PFSK-1 (cell line): ENCODE results near the gene GFOD2.

Experiments
- FOXP2 ChIP-seq: optimal IDR thresholded peaks from 2 replicates; pipeline ENCODE3; 2011; ENCODE audit warnings: borderline replicate concordance, control low read depth, inconsistent platforms; ENCODE audit not compliant: insufficient read depth; ENCODE audit errors: extremely low read length, extremely low read depth
- POLR2AphosphoS5 ChIP-seq: IDR thresholded peaks from 2 replicates; pipeline ENCODE4 v1.6.1; 2012; ENCODE audit warnings: low read depth, mild to moderate bottlenecking, control low read depth, low read length, moderate library complexity
- SIN3A ChIP-seq: IDR thresholded peaks from 2 replicates; pipeline ENCODE4 v1.6.1; 2012; ENCODE audit warnings: mild to moderate bottlenecking, low read length, moderate library complexity, borderline replicate concordance; ENCODE audit not compliant: insufficient read depth
- TAF1 ChIP-seq: IDR thresholded peaks from 2 replicates; pipeline ENCODE4 v1.6.1; 2012; ENCODE audit warnings: low read length, control low read depth, borderline replicate concordance; ENCODE audit not compliant: insufficient read depth
- TF ChIP-seq, protein P1 (sequence below), 2 experiments: IDR thresholded peaks; 2 replicates each; pipeline versions ENCODE4 v1.6.1 to v1.8.0; 2011 to 2012; ENCODE audit warnings: low read depth in 2 of 2, low read length in 2 of 2, control low read depth in 1 of 2, inconsistent platforms in 1 of 2, mild to moderate bottlenecking in 1 of 2, moderate library complexity in 1 of 2; ENCODE audit not compliant: insufficient read depth in 1 of 2

GFOD2 gene

DNA sequence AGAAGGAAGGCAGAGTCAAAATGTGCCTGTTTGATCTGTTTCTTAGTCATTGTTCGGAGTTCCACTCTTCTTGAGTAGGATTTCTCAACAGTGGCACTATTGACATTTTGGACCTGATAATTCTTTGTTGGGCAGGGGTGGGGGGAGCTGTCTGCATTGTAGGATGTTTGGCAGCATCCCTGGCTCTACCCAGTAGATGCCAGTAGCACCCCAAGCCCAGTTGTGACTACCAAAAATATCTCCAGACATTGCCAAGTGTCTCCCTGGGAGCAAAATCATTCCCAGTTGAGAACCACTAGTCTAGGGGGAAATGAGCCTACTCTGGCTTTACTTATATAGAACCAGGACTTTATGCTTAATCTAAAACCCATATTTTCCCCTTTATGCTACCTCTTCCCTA, 1.1 kb upstream of the GFOD2 start:
- no peak for TF ChIP-seq TAF1
- TF ChIP-seq, protein P1, sequence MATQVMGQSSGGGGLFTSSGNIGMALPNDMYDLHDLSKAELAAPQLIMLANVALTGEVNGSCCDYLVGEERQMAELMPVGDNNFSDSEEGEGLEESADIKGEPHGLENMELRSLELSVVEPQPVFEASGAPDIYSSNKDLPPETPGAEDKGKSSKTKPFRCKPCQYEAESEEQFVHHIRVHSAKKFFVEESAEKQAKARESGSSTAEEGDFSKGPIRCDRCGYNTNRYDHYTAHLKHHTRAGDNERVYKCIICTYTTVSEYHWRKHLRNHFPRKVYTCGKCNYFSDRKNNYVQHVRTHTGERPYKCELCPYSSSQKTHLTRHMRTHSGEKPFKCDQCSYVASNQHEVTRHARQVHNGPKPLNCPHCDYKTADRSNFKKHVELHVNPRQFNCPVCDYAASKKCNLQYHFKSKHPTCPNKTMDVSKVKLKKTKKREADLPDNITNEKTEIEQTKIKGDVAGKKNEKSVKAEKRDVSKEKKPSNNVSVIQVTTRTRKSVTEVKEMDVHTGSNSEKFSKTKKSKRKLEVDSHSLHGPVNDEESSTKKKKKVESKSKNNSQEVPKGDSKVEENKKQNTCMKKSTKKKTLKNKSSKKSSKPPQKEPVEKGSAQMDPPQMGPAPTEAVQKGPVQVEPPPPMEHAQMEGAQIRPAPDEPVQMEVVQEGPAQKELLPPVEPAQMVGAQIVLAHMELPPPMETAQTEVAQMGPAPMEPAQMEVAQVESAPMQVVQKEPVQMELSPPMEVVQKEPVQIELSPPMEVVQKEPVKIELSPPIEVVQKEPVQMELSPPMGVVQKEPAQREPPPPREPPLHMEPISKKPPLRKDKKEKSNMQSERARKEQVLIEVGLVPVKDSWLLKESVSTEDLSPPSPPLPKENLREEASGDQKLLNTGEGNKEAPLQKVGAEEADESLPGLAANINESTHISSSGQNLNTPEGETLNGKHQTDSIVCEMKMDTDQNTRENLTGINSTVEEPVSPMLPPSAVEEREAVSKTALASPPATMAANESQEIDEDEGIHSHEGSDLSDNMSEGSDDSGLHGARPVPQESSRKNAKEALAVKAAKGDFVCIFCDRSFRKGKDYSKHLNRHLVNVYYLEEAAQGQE (IDR thresholded peaks at IDR 0.05; ENCODE audit: insufficient read depth in 1 of 2, low read depth in 2 of 2, low read length in 2 of 2) = no peak
- no peak for TF ChIP-seq FOXP2
- no peak for TF ChIP-seq SIN3A
- no peak for TF ChIP-seq POLR2AphosphoS5

DNA sequence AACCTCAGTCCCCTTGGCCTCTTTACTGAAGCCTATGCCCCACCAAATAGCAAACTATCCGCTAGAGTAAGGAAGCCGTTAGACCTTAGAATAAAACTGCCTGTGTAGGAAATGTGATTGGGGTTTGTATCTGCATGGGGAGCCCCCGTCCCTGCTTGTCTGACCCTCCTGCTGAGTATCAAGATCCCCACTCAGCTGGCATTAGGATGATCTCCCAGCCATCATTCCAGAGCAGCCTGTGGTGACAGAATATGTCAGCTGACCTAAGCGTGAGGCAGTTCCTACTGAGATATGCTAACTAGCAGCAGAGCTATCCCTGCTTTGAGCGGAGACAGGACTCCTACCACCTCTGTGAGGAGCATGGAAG, 645 bp upstream of the GFOD2 start:
- TF ChIP-seq POLR2AphosphoS5 = no peak
- no peak for TF ChIP-seq TAF1
- no peak for TF ChIP-seq FOXP2

DNA sequence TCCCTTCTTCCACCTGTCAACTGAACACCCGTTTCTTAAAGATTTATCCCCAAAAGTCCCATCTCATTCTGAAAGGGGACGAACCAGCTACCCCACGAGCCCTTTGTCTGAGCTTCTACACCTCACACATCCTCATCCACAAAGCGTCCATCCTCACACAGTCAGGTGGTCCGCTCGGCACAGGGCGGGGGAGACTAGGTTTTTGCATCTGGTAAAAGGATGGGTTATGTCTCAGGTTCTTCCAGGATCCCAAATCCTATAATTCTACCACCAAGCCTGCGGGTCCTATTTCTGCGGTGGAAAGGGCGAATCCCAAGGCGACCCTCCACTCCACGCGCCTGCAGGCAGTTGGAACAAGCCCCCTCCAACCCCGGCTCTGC, 458 bp downstream of the GFOD2 start:
- no peak for TF ChIP-seq FOXP2
- no peak for TF ChIP-seq SIN3A
- no peak for TF ChIP-seq TAF1
- TF ChIP-seq POLR2AphosphoS5 = no peak
- TF ChIP-seq, protein P1 (IDR thresholded peaks at IDR 0.05; ENCODE audit: insufficient read depth in 1 of 2, low read depth in 2 of 2, low read length in 2 of 2) = no peak

DNA sequence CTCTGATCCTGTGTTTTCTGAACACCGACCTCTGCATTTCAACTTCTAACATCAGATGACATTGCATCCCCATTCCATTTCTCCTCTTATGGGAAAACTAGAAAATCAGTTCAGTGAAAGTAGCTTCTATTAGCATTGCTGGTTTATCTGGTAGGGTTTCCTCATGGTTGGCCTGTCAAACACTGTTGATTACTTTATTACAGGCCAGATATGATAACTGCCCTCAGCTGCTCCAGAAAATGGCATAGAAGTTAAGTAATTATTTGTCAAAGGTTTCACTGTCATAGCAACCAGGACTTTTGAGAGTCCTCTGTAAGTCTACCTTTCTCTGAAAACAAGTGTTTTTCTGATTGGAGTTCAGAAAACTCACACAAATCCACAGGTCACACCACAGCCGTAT, 3.0 kb downstream of the GFOD2 start:
- TF ChIP-seq SIN3A (no peak), TAF1 (no peak), FOXP2 (no peak), POLR2AphosphoS5 (no peak)
- TF ChIP-seq, protein P1 (IDR thresholded peaks at IDR 0.05; ENCODE audit: insufficient read depth in 1 of 2, low read depth in 2 of 2, low read length in 2 of 2) = no peak

DNA sequence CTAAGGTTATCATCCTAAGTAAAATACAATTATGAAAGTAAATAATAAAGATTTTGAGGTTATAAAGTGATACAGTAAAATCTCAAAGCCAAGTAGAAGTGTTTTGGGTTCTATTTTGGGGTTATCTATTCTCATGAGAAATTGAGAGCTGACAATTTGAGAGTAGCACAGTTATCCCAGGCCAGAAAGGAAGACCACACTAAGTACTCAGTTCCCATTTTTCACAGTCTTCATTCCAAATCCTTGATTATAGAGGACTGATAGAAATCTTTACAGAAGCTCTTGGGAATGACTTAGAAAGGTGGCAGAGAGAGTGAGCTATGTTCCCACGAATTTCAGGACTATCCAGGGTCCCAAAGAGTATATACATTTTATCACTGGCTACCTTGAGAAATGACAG, 4.6 kb downstream of the GFOD2 start:
- no peak for TF ChIP-seq FOXP2
- no peak for TF ChIP-seq POLR2AphosphoS5
- TF ChIP-seq, protein P1 (IDR thresholded peaks at IDR 0.05; ENCODE audit: insufficient read depth in 1 of 2, low read depth in 2 of 2, low read length in 2 of 2) = no peak
- no peak for TF ChIP-seq TAF1
- TF ChIP-seq SIN3A = no peak
